K562 (cell line): Measurements from ENCODE around the gene TTLL11. TPM values are rescaled to one million over a fixed set of nuclear protein-coding genes. Genes with fewer than 3 reads are reported as not detected.

ENCODE experiments used
- ATAC-seq: fragments of 200-7000 bp; cut with Tn5 transposase; 3 replicates; pipeline ENCODE4 v1.9.1; 2020; ENCODE audit warnings: moderate library complexity
- BruUV-seq: library from RNA; stranded (reverse); fragments of 400-500 nt; replicated peaks from 2 replicates; lab custom pipeline; 2021; lab: Mats Ljungman, UMichigan
- CTCF ChIA-PET: fragments of 300-600 bp; formaldehyde crosslinking; extraction: SDS; loops from one replicate; lab custom pipeline; 2021; ENCODE audit warnings: low intra/inter-chr PET ratio; lab: Yijun Ruan, JAX
- POLR2A ChIA-PET: fragments of 300-600, 350-650 bp; sonication (Branson Sonifier 250); formaldehyde crosslinking; extraction: SDS; loops from one replicate; lab custom pipeline; 2021; ENCODE audit warnings: antibody characterized with exemption, inconsistent platforms; lab: Yijun Ruan, JAX
- DNase-seq, 4 experiments: peaks; one replicate each; pipeline versions ENCODE4 v3.0.0 to v3.0.0-alpha.2; 2011 to 2018; ENCODE audit warnings: low spot score in 3 of 4, mixed read lengths in 3 of 4; ENCODE audit errors: extremely low read depth in 1 of 4
- FAIRE-seq: peaks from 2 replicates; lab custom pipeline; 2011; peaks lifted over from hg19 to GRCh38; lab: Jason Lieb, UNC
- H2AFZ ChIP-seq: 2 replicates; pipeline ENCODE4 v1.6.0; 2011; ENCODE audit warnings: low read depth, low read length, control low read depth, inconsistent platforms
- H3K27ac ChIP-seq: fragments of 200-600 bp; 3 replicates; pipeline ENCODE4 v1.8.0; 2011; ENCODE audit warnings: low read depth, mild to moderate bottlenecking, control low read depth, inconsistent platforms, low read length, moderate library complexity, mixed read lengths; ENCODE audit errors: extremely low read depth
- H3K27me3 ChIP-seq, 2 experiments: fragments of 300-600 bp in 1 of 2; 2 replicates in 1 of 2; 3 replicates in 1 of 2; pipeline versions ENCODE4 v1.6.0 to v1.8.0; 2011; ENCODE audit warnings: inconsistent platforms in 2 of 2, low read length in 2 of 2, mild to moderate bottlenecking in 1 of 2, mixed read lengths in 1 of 2, moderate library complexity in 1 of 2; ENCODE audit not compliant: control insufficient read depth in 2 of 2, insufficient read depth in 2 of 2
- H3K36me3 ChIP-seq: fragments of 300-600 bp; 3 replicates; pipeline ENCODE4 v1.8.0; 2011; ENCODE audit warnings: mild to moderate bottlenecking, low read length, inconsistent platforms; ENCODE audit not compliant: control insufficient read depth, insufficient read depth
- H3K4me1 ChIP-seq, 2 experiments: fragments of 200-600 bp in 1 of 2; replicated peaks in 1 of 2; 2 replicates in 1 of 2; 3 replicates in 1 of 2; pipeline versions ENCODE4 v1.5.1 to v1.8.0; 2011; ENCODE audit warnings: inconsistent platforms in 2 of 2, low read length in 2 of 2, mild to moderate bottlenecking in 1 of 2, mixed read lengths in 1 of 2, moderate library complexity in 1 of 2; ENCODE audit not compliant: control insufficient read depth in 2 of 2, insufficient read depth in 2 of 2
- H3K4me2 ChIP-seq: 2 replicates; pipeline ENCODE4 v1.6.1; 2011; ENCODE audit warnings: low read length, control low read depth, inconsistent platforms, mixed read lengths; ENCODE audit not compliant: insufficient read depth
- H3K4me3 ChIP-seq: fragments of 200-600 bp; sonication (generic), shearing (Covaris generic); 2 replicates; pipeline ENCODE4 v1.5.1; 2016; ENCODE audit warnings: control low read depth, inconsistent platforms
- H3K79me2 ChIP-seq: fragments of 200-600 bp; 3 replicates; pipeline ENCODE4 v1.8.0; 2011; ENCODE audit warnings: low read length, inconsistent platforms; ENCODE audit not compliant: control insufficient read depth, insufficient read depth
- H3K9ac ChIP-seq, 2 experiments: 2 replicates each; pipeline versions ENCODE4 v1.6.0 to v1.6.1; 2011; ENCODE audit warnings: low read depth in 2 of 2, low read length in 2 of 2, control low read depth in 1 of 2, inconsistent platforms in 1 of 2, mild to moderate bottlenecking in 1 of 2, mixed read lengths in 1 of 2; ENCODE audit not compliant: insufficient read depth in 1 of 2
- H3K9me1 ChIP-seq: one replicate; pipeline ENCODE4 v1.6.0; 2011; ENCODE audit warnings: inconsistent platforms, mild to moderate bottlenecking, low read length, moderate library complexity; ENCODE audit not compliant: control insufficient read depth, insufficient read depth
- H3K9me3 ChIP-seq: replicated peaks from 2 replicates; pipeline ENCODE4 v1.5.1; 2011; ENCODE audit warnings: low read depth, low read length, inconsistent platforms; ENCODE audit not compliant: control insufficient read depth, insufficient read depth
- H4K20me1 ChIP-seq: replicated peaks from 2 replicates; pipeline ENCODE4 v1.6.1; 2011; ENCODE audit warnings: low read length, inconsistent platforms, mixed read lengths; ENCODE audit not compliant: control insufficient read depth, insufficient read depth
- C11orf30 ChIP-seq: fragments of 450-650 bp; IDR thresholded peaks from 2 replicates; pipeline ENCODE4 v1.6.1; 2016; ENCODE audit warnings: low read depth, mild to moderate bottlenecking
- DACH1 ChIP-seq: fragments of 450-650 bp; IDR thresholded peaks from 2 replicates; pipeline ENCODE4 v1.6.1; 2018; ENCODE audit not compliant: partially characterized antibody
- EP300 ChIP-seq: IDR thresholded peaks from 2 replicates; pipeline ENCODE4 v1.6.1; 2012; ENCODE audit warnings: low read length, improper control_type of control experiment
- FOS ChIP-seq: IDR thresholded peaks from 3 replicates; pipeline ENCODE4 v1.6.1; 2011; ENCODE audit not compliant: insufficient read length; ENCODE audit errors: extremely low read depth
- FOXK1 ChIP-seq: sonication (generic); formaldehyde crosslinking; IDR thresholded peaks from 2 replicates; pipeline ENCODE4 v1.8.0; 2022; ENCODE audit warnings: missing genetic modification reagents, mild to moderate bottlenecking, borderline replicate concordance
- GTF2F1 ChIP-seq: IDR thresholded peaks from 2 replicates; pipeline ENCODE4 v1.6.1; 2011; ENCODE audit warnings: low read depth, low read length, improper control_type of control experiment
- HDAC2 ChIP-seq: fragments of 450-650 bp; IDR thresholded peaks from 2 replicates; pipeline ENCODE4 v1.6.1; 2016; ENCODE audit warnings: mild to moderate bottlenecking
- NONO ChIP-seq, 2 experiments: fragments of 200-400 bp in 1 of 2; fragments of 450-650 bp in 1 of 2; formaldehyde crosslinking in 1 of 2; IDR thresholded peaks; 2 replicates each; pipeline ENCODE4 v1.6.1; 2017; ENCODE audit warnings: low read depth in 2 of 2, mild to moderate bottlenecking in 2 of 2, moderate library complexity in 2 of 2, low read length in 1 of 2
- PRDM10 ChIP-seq: fragments of 450-650 bp; IDR thresholded peaks from 2 replicates; pipeline ENCODE4 v1.6.1; 2018; ENCODE audit not compliant: partially characterized antibody
- RAD51 ChIP-seq: fragments of 450-650 bp; IDR thresholded peaks from 2 replicates; pipeline ENCODE4 v1.7.1; 2016; ENCODE audit warnings: low read depth, mild to moderate bottlenecking, borderline replicate concordance
- SMAD1 ChIP-seq: fragments of 150-350 bp; IDR thresholded peaks from 2 replicates; pipeline ENCODE4 v1.6.1; 2014; ENCODE audit warnings: low read length, low read depth; ENCODE audit not compliant: partially characterized antibody
- TAF9B ChIP-seq: fragments of 450-650 bp; IDR thresholded peaks from 2 replicates; pipeline ENCODE4 v1.6.1; 2018; ENCODE audit warnings: mild to moderate bottlenecking; ENCODE audit not compliant: partially characterized antibody
- USF1 ChIP-seq: sonication (generic); formaldehyde crosslinking; IDR thresholded peaks from 2 replicates; pipeline ENCODE4 v1.9.0; 2022; ENCODE audit warnings: mild to moderate bottlenecking, missing genetic modification reagents
- ZBED1 ChIP-seq: IDR thresholded peaks from 2 replicates; pipeline ENCODE4 v1.6.1; 2014
- ZBTB26 ChIP-seq: fragments of 450-650 bp; formaldehyde crosslinking; IDR thresholded peaks from 2 replicates; pipeline ENCODE4 v1.4.0; 2022; ENCODE audit warnings: missing genetic modification characterization
- ZBTB49 ChIP-seq: sonication (generic); formaldehyde crosslinking; IDR thresholded peaks from 2 replicates; pipeline ENCODE4 v1.8.0; 2022; ENCODE audit warnings: missing genetic modification reagents, mild to moderate bottlenecking, borderline replicate concordance
- ZNF644 ChIP-seq: fragments of 200-800 bp; sonication (Bioruptor generic); IDR thresholded peaks from 2 replicates; pipeline ENCODE4 v1.6.1; 2016; ENCODE audit warnings: low read depth, missing genetic modification characterization, missing compliant biosample characterization
- WGBS: fragments of 100-300 bp; shearing (Covaris generic); methylation state at CpG from one replicate; pipeline ENCODE4 v1.1.6; 2016; ENCODE audit warnings: low coverage, mixed read lengths; ENCODE audit not compliant: insufficient coverage; ENCODE audit errors: missing lambda C conversion rate; 5-methylcytosine and 5-hydroxymethylcytosine counted together
- in situ Hi-C: fragments of 300-500 bp; cut with MboI; formaldehyde crosslinking; loops from 4 replicates; pipeline ENCODE4 v1.15.0; 2018; ENCODE audit warnings: inconsistent platforms, mixed read lengths
- intact Hi-C: fragments of 100-400 bp; cut with micrococcal nuclease; formaldehyde crosslinking; loops from 2 replicates; pipeline ENCODE4 v1.14.2; 2022
- polyA plus RNA-seq, 8 experiments: library from polyadenylated mRNA; depleted of rRNA in 4 of 8; stranded (reverse) in 5 of 8; unstranded in 3 of 8; fragments of >200 nt; fragmentation: Nextera tagmentation in 2 of 8; fragmentation: Illumina TruSeq in 1 of 8; extraction: Ambion mirVana in 2 of 8; extraction: Trizol in 1 of 8; gene quantifications; 2 replicates each; pipeline versions ENCODE4 v1.2.1 to v1.2.3, GENCODE V29; 2011 to 2014; ENCODE audit warnings: inconsistent platforms in 1 of 8, missing spikeins in 1 of 8
- total RNA-seq, 7 experiments: library from RNA; depleted of rRNA in 6 of 7; stranded (reverse); fragments of >200 nt in 6 of 7; fragmentation: Illumina TruSeq in 2 of 7; extraction: Trizol in 2 of 7; gene quantifications; 2 replicates each; pipeline versions ENCODE4 v1.2.1 to v1.2.3, GENCODE V29; 2011 to 2021; ENCODE audit warnings: low replicate concordance in 1 of 7

TTLL11 gene
- total and polyA plus RNA-seq, 9 of the 15 experiments (the other 6 are each of a cell fraction or from before 2014, with no cell fraction given) = 0.83 to 4.4 (median 2.7) TPM

- H3K9ac ChIP-seq = no peak overlapping the region
- H3K36me3 ChIP-seq = no peaks in the 10 kb centered on the region
- no peaks in the 10 kb centered on the region for H3K79me2 ChIP-seq
- intact Hi-C loops (no loop called here), in situ Hi-C loops (no loop called here)
- FAIRE-seq = no peak
- H2AFZ ChIP-seq = no peak overlapping the region
- H3K4me2 ChIP-seq = no peak overlapping the region
- BruUV-seq = no TSS peak
- ChIA-PET POLR2A (no interaction called here), CTCF (no interaction called here)
- DNase-seq = no peak
- no peaks in the 10 kb centered on the region for H3K9me3 ChIP-seq
- H3K27ac ChIP-seq = no peak overlapping the region
- no peak for ATAC-seq
- H3K27me3 ChIP-seq = no peaks in the 10 kb centered on the region; a peak in 1 of 5 replicates
- no peaks in the 10 kb centered on the region for H3K4me1 ChIP-seq
- H4K20me1 ChIP-seq = no peaks in the 10 kb centered on the region
- no peak overlapping the region for H3K4me3 ChIP-seq
- WGBS = 23% methylated on average over 7 of the region's 7 CpGs
- H3K9me1 ChIP-seq = no peaks in the 10 kb centered on the region
- TF ChIP-seq ZBTB49 (no peak), ZBTB26 (CRISPR knock-in tag) (no peak), RAD51 (no peak), FOXK1 (CRISPR knock-in tag) (no peak), PRDM10 (no peak), NONO (IDR thresholded peaks at IDR 0.05; ENCODE audit: low read depth in 2 of 2, low read length in 1 of 2) (no peak), DACH1 (no peak), HDAC2 (no peak), ZBED1 (no peak), EP300 (no peak), C11orf30 (no peak), TAF9B (no peak), FOS (no peak), USF1 (CRISPR knock-in tag) (no peak), SMAD1 (no peak), ZNF644 (tag) (no peak), GTF2F1 (no peak)
Measured at GRCh38 chr9:122016309-122016708, 76.8 kb downstream of the TTLL11 start.
